HG03571 (cell line): Measurements from ENCODE around the gene TSHR.
A peak's percentile ranks its signal among the peaks of the same experiment; 100 is the strongest.

Source experiments
- ATAC-seq: cut with Tn5 transposase; IDR thresholded peaks from one replicate; pipeline ENCODE4 v1.9.1; 2021; ENCODE audit not compliant: unreplicated experiment

TSHR gene

DNA sequence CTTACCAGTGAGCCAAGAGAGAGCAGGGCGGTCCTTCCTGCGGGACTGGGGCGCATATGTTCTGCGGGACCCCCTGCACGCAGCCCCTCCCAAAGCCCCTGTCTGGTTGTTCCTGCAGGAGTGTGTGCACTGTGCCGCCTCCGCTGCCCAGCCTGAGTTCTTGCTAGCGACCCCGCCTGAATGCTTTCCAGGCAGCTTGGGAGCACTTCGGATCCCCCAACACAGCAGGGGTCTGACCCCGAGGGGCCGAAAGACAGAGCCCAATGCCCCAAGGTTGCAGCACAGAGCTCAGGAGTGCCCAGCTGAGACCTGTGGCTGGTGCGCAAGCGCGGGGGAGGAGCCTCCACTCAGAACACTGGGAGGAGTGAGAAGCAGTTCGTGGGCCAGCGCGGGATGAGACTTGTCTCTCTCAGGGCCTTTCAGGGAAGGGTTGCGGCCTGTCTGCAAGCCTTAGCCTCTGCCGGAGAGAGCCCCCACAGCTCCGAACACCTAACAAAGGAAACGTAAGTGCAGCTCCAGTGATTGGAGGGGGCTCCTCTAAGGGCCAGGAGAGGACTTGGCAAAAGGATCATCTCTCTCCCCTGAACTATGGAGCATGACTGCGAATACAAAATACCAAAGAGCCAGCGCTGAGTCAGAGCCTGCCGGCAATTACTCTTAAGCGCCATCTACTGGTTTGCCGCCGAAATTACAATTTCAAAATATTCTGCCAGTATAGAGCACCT, 214.8 kb downstream of the TSHR start:
- peak; percentile 95 for ATAC-seq

- no peak for ATAC-seq
Measured at GRCh38 chr14:81170829-81171195, 215.4 kb downstream of the TSHR start.

DNA sequence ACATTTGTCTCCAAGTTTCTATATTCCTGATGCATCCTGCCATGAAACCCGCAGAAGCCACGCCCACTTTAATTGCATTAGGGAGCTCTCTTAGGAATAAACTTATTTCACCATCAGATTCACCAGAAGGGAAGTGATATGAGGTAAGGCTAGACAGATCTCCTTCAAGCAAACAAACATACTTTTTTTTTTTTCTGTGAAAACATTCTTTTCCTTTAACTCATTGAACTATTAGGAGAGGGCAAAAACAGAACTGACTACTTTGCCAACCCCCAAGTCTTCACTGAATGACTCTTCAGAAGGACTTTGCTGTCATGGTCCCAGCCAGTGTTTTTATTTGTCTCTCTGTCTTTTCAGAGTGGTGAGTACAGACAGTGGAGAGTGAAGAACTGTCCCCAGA, 216.9 kb downstream of the TSHR start:
- no peak for ATAC-seq

- ATAC-seq: no peak
Measured at GRCh38 chr14:81172881-81173280, 217.5 kb downstream of the TSHR start.

GRCh38 chr14:81176241-81176640, 220.8 kb downstream of the TSHR start:
- no peak for ATAC-seq

DNA sequence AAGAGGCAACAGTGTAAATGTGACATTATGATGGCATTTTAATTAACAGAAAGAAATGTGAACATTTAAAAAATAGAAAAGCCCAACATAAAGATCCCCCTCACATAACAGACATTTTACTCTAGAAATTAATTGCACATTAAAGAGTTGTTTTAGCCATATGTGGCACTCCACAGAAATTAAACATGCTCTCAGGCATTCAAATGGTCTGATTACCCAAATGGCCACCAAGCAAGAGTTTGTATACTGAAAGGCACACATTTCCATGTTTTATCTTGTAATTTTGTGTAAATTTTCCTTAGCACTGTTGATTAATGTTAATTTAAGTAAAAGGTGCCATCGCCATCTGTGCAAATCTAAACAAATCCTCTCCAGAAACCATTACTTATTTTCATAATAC, 221.8 kb downstream of the TSHR start:
- ATAC-seq: no peak

- no peak for ATAC-seq
Measured at GRCh38 chr14:81178063-81178462, 222.6 kb downstream of the TSHR start.

DNA sequence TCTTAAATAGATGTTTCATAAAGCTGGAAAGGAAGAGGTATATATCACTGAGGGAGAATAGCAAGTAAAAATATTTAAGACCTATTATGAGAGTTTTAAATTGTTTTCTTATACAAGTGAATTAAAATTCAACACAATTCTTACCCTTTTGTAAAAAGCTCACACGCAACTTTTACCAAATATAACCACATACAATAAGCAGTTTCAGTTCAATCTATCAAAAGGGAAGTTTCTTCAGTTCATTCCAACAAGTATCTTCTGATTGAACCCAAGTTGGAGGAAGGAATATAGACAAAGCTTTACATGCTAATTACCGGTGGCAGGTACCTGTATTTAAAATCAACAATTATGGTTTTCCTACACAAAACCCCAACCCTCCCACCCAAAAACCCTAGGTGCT, 224.2 kb downstream of the TSHR start:
- ATAC-seq: no peak

DNA sequence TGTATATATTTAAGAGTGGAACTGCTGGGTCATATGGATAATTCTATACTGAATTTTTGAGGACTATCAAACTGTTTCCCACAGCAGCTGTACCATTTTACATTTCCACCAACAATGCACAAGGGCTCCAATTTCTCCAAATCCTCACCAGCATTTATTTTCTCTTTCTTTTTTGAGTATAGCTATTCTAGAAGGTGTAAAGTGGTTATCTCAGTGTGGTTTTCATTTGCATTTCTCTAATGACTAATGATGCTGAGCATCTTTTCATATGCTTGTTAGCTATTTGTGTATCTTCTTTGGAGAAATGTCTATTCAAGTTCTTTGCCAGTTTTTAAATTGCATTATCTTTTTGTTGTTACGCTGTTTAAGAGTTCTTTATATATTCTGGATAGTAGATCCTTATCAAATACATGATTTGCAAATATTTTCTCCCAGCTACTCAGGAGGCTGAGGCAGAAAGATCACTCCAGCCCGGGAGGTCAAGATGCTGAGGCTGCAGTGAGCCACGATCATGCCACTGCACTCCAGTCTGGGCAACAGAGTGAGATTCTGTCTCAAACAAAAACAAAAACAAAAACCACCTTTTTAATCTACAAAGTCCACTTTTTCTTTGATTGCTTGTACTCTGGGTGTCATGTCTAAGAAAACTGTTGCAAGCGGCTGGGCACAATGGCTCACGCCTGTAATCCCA, 232.6 kb downstream of the TSHR start:
- ATAC-seq: peak; percentile 58

DNA sequence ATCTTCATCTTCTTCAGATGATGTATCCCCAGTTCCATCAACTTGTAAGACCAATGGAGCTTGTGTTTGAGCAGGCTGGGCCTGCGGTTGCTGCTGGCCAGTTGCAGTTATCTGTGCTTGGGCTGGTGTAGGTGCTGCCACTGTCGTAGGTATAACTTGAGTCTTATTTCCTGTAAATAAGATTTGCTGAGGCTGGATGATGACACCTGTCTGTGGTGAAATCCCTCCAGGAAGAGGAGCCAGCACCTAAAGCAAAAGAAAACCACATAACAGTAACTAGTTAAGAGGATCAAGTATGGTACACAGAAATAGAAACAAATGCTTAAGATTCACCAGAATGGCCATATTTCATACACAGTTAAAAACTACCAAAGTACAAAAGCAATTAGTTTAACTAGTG, 237.2 kb downstream of the TSHR start:
- ATAC-seq: no peak

GRCh38 chr14:81193924-81194633, 238.7 kb downstream of the TSHR start:
- peak; percentile 76 for ATAC-seq
